Measurements from ENCODE around the gene CRB2.

CRB2 gene

DNA sequence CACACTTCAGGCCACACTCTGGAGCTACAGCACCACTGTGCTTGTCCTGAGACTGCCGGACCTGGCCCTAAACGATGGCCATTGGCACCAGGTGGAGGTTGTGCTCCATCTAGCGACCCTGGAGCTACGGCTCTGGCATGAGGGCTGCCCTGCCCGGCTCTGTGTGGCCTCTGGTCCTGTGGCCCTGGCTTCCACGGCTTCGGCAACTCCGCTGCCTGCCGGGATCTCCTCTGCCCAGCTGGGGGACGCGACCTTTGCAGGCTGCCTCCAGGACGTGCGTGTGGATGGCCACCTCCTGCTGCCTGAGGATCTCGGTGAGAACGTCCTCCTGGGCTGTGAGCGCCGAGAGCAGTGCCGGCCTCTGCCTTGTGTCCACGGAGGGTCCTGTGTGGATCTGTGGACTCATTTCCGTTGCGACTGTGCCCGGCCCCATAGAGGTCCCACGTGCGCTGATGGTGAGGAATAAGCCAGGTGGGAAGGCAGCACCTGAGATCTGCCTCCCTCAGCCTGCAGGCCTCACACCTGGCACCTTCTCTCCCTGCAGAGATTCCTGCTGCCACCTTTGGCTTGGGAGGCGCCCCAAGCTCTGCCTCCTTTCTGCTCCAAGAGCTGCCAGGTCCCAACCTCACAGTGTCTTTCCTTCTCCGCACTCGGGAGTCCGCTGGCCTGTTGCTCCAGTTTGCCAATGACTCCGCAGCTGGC, 14.7 kb downstream of the CRB2 start:
- peaks cover 18 to 30% of the 10 kb centered on the region in 2 donors for H3K4me1 ChIP-seq (ENCODE audit: control insufficient read depth in 2 of 2, insufficient read depth in 1 of 2, low read depth in 1 of 2, low read length in 2 of 2)
- no CpG with 5 or more reads among the region's 29 CpGs for WGBS, 2 donors (ENCODE audit: extremely low coverage in 2 of 2, insufficient read length in 2 of 2, insufficient replicate concordance in 1 of 2)
- no peak overlapping the region for H3K4ac ChIP-seq (ENCODE audit: low read length)
- H3K79me1 ChIP-seq (ENCODE audit: low read depth, low read length): peaks cover 51% of the 10 kb centered on the region
- peaks cover 0 to 2% of the 10 kb centered on the region in 2 donors for H3K9me3 ChIP-seq (replicated peaks in 1 of 2; ENCODE audit: control insufficient read depth in 2 of 2, insufficient read depth in 1 of 2, low read depth in 1 of 2, low read length in 2 of 2)
- H2AFZ ChIP-seq (ENCODE audit: low read length): no peak overlapping the region
- peak overlapping the region; percentile 20 for H2AK5ac ChIP-seq (ENCODE audit: low read depth, low read length)
- H3K4me2 ChIP-seq (ENCODE audit: insufficient read depth, low read length, poor library complexity, severe bottlenecking): peak overlapping the region; percentile 18
- no peak overlapping the region for H4K8ac ChIP-seq (ENCODE audit: low read depth, low read length)
- peaks cover 61 to 93% of the 10 kb centered on the region in 2 donors for H3K36me3 ChIP-seq (replicated peaks in 1 of 2; ENCODE audit: control insufficient read depth in 2 of 2, insufficient read depth in 2 of 2, low read length in 2 of 2)
- no peak overlapping the region for H2BK120ac ChIP-seq (ENCODE audit: low read depth, low read length)
- no peak for DNase-seq (ENCODE audit: low spot score)
- peak overlapping the region; percentile 42 for H2BK12ac ChIP-seq (ENCODE audit: low read length)
- H3K4me3 ChIP-seq (ENCODE audit: low read length in 2 of 2): no peak overlapping the region
- no peak overlapping the region for H3K27ac ChIP-seq (replicated peaks; ENCODE audit: low read length)
- H3K9ac ChIP-seq (ENCODE audit: low read depth, low read length, poor library complexity): peak overlapping the region; percentile 77
- peak overlapping the region; percentile 65 for H3K18ac ChIP-seq (ENCODE audit: low read length)
- H2BK15ac ChIP-seq (ENCODE audit: low read length): peak overlapping the region; percentile 67
- H2BK5ac ChIP-seq (ENCODE audit: low read length): no peak overlapping the region
- no peak overlapping the region for H4K91ac ChIP-seq (ENCODE audit: low read depth, low read length, poor library complexity)
- H3K27me3 ChIP-seq (ENCODE audit: control insufficient read depth in 3 of 3, insufficient read depth in 3 of 3, low read depth in 1 of 3, low read length in 3 of 3): no peaks in the 10 kb centered on the region
- H3K14ac ChIP-seq (ENCODE audit: low read length): no peak overlapping the region
- H3K23ac ChIP-seq (ENCODE audit: low read depth, low read length, poor library complexity): peak overlapping the region; percentile 71

DNA sequence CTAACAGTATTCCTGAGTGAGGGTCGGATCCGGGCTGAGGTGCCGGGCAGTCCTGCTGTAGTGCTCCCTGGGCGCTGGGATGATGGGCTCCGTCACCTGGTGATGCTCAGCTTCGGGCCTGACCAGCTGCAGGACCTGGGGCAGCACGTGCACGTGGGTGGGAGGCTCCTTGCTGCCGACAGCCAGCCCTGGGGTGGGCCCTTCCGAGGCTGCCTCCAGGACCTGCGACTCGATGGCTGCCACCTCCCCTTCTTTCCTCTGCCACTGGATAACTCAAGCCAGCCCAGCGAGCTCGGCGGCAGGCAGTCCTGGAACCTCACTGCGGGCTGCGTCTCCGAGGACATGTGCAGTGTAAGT, 15.2 kb downstream of the CRB2 start:
- peak overlapping the region; percentile 10 for H3K4ac ChIP-seq (ENCODE audit: low read length)
- no peak overlapping the region for H2BK120ac ChIP-seq (ENCODE audit: low read depth, low read length)
- no CpG with 5 or more reads among the region's 18 CpGs for WGBS, 2 donors (ENCODE audit: extremely low coverage in 2 of 2, insufficient read length in 2 of 2, insufficient replicate concordance in 1 of 2)
- no peak overlapping the region for H3K4me3 ChIP-seq (ENCODE audit: low read length in 2 of 2)
- peak overlapping the region; percentile 57 for H3K9ac ChIP-seq (ENCODE audit: low read depth, low read length, poor library complexity)
- H3K36me3 ChIP-seq (replicated peaks in 1 of 2; ENCODE audit: control insufficient read depth in 2 of 2, insufficient read depth in 2 of 2, low read length in 2 of 2): peaks cover 58 to 93% of the 10 kb centered on the region in 2 donors
- no peak overlapping the region for H3K14ac ChIP-seq (ENCODE audit: low read length)
- H3K18ac ChIP-seq (ENCODE audit: low read length): no peak overlapping the region
- DNase-seq (ENCODE audit: low spot score): no peak
- H3K27ac ChIP-seq (replicated peaks; ENCODE audit: low read length): no peak overlapping the region
- no peaks in the 10 kb centered on the region for H3K27me3 ChIP-seq (ENCODE audit: control insufficient read depth in 3 of 3, insufficient read depth in 3 of 3, low read depth in 1 of 3, low read length in 3 of 3)
- H2BK15ac ChIP-seq (ENCODE audit: low read length): no peak overlapping the region
- peak overlapping the region; percentile 84 for H2AK5ac ChIP-seq (ENCODE audit: low read depth, low read length)
- H2BK5ac ChIP-seq (ENCODE audit: low read length): no peak overlapping the region
- H4K8ac ChIP-seq (ENCODE audit: low read depth, low read length): peak overlapping the region; percentile 59
- peak overlapping the region; percentile 18 for H3K4me2 ChIP-seq (ENCODE audit: insufficient read depth, low read length, poor library complexity, severe bottlenecking)
- no peak overlapping the region for H2BK12ac ChIP-seq (ENCODE audit: low read length)
- H3K79me1 ChIP-seq (ENCODE audit: low read depth, low read length): peaks cover 46% of the 10 kb centered on the region
- peaks cover 22 to 34% of the 10 kb centered on the region in 2 donors for H3K4me1 ChIP-seq (ENCODE audit: control insufficient read depth in 2 of 2, insufficient read depth in 1 of 2, low read depth in 1 of 2, low read length in 2 of 2)
- H3K9me3 ChIP-seq (replicated peaks in 1 of 2; ENCODE audit: control insufficient read depth in 2 of 2, insufficient read depth in 1 of 2, low read depth in 1 of 2, low read length in 2 of 2): peaks cover 0 to 2% of the 10 kb centered on the region in 2 donors
- no peak overlapping the region for H4K91ac ChIP-seq (ENCODE audit: low read depth, low read length, poor library complexity)
- H2AFZ ChIP-seq (ENCODE audit: low read length): no peak overlapping the region
- H3K23ac ChIP-seq (ENCODE audit: low read depth, low read length, poor library complexity): peak overlapping the region; percentile 71

DNA sequence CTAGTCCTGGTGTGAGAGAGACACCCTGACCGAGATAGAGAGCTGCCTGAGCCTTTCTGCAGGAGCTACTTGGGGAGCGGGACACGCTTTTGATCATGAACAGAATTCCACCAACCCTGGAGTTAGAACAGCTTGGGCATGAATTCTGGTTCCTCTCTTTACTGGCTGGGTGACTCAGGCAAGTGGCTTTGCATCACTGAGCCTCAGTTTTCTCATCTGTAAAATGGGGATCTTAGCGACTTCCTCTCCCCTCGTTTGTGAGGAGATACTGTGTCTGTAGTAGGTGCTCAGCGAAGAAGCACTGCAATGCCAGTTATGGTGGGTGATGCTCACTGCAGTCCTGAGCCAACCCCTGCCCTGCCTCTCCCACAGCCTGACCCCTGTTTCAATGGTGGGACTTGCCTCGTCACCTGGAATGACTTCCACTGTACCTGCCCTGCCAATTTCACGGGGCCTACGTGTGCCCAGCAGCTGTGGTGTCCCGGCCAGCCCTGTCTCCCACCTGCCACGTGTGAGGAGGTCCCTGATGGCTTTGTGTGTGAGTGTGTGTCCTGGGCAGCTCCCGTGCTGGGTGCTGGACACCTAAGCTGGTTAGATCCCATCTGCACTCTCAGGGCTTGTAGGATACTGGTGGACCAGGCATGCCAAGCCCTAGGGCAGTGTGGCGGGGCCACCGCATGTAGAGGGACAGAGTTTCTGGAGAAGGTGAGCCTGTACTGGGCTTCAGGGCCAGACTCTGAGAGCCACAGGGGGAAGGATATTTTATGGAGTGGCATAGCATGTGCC, 16.0 kb downstream of the CRB2 start:
- Histone ChIP-seq H2BK120ac (ENCODE audit: low read depth, low read length) (no peak overlapping the region), H3K23ac (ENCODE audit: low read depth, low read length, poor library complexity) (peak overlapping the region; percentile 21), H3K27ac (replicated peaks; ENCODE audit: low read length) (no peak overlapping the region), H4K8ac (ENCODE audit: low read depth, low read length) (no peak overlapping the region), H3K4me1 (ENCODE audit: control insufficient read depth in 2 of 2, insufficient read depth in 1 of 2, low read depth in 1 of 2, low read length in 2 of 2) (peaks cover 22 to 34% of the 10 kb centered on the region in 2 donors), H3K4ac (ENCODE audit: low read length) (no peak overlapping the region), H2BK5ac (ENCODE audit: low read length) (peak overlapping the region; percentile 97), H2BK15ac (ENCODE audit: low read length) (no peak overlapping the region), H3K14ac (ENCODE audit: low read length) (no peak overlapping the region), H3K36me3 (replicated peaks in 1 of 2; ENCODE audit: control insufficient read depth in 2 of 2, insufficient read depth in 2 of 2, low read length in 2 of 2) (peaks cover 58 to 95% of the 10 kb centered on the region in 2 donors), H2AFZ (ENCODE audit: low read length) (no peak overlapping the region), H3K27me3 (ENCODE audit: control insufficient read depth in 3 of 3, insufficient read depth in 3 of 3, low read depth in 1 of 3, low read length in 3 of 3) (no peaks in the 10 kb centered on the region), H3K9ac (ENCODE audit: low read depth, low read length, poor library complexity) (no peak overlapping the region), H2AK5ac (ENCODE audit: low read depth, low read length) (peak overlapping the region; percentile 97), H4K91ac (ENCODE audit: low read depth, low read length, poor library complexity) (no peak overlapping the region), H3K18ac (ENCODE audit: low read length) (peak overlapping the region; percentile 57), H3K9me3 (replicated peaks in 1 of 2; ENCODE audit: control insufficient read depth in 2 of 2, insufficient read depth in 1 of 2, low read depth in 1 of 2, low read length in 2 of 2) (peaks cover 0 to 2% of the 10 kb centered on the region in 2 donors), H3K4me2 (ENCODE audit: insufficient read depth, low read length, poor library complexity, severe bottlenecking) (no peak overlapping the region), H3K4me3 (ENCODE audit: low read length in 2 of 2) (no peak overlapping the region), H3K79me1 (ENCODE audit: low read depth, low read length) (peaks cover 41% of the 10 kb centered on the region), H2BK12ac (ENCODE audit: low read length) (no peak overlapping the region)
- WGBS, 2 donors (ENCODE audit: extremely low coverage in 2 of 2, insufficient read length in 2 of 2, insufficient replicate concordance in 1 of 2): no CpG with 5 or more reads among the region's 14 CpGs
- DNase-seq (ENCODE audit: low spot score): no peak

Measured in neuronal stem cell (in vitro differentiated cells).